ENCODE results near the gene AGO3. TPM values are rescaled to one million over a fixed set of nuclear protein-coding genes. Genes with fewer than 3 reads are reported as not detected.

Gene AGO3
- total and polyA plus RNA-seq, 2 of the 13 experiments (the other 11 are each of a cell fraction or from before 2014, with no cell fraction given): 21.2 to 27.1 TPM

- peaks cover 0 to 2% of the 10 kb centered on the region in 2 experiments; a peak in 1 of 5 replicates for H3K27me3 ChIP-seq (ENCODE audit: control insufficient read depth in 1 of 2, insufficient read depth in 2 of 2, low read length in 2 of 2)
- DNase-seq (ENCODE audit: low spot score) (no peak), FAIRE-seq (no peak), ATAC-seq (no peak)
- no peak overlapping the region for H3K4me2 ChIP-seq (ENCODE audit: low read depth, low read length)
- intact Hi-C loops (cut with micrococcal nuclease; ENCODE audit: unreplicated experiment): no loop called here
- no peaks in the 10 kb centered on the region for H3K9me3 ChIP-seq (ENCODE audit: low read length)
- BruUV-seq (replicated peaks): no TSS peak
- H3K9ac ChIP-seq (ENCODE audit: insufficient read depth, low read depth, low read length): no peak overlapping the region
- ChIA-PET CTCF (ENCODE audit: low intra/inter-chr PET ratio, low total read pairs) (no interaction called here), POLR2A (no interaction called here)
- H2AFZ ChIP-seq (ENCODE audit: low read length): no peak overlapping the region
- H3K27ac ChIP-seq (ENCODE audit: extremely low read length, insufficient read depth, low read length): no peak overlapping the region
- no peaks in the 10 kb centered on the region for H3K36me3 ChIP-seq (replicated peaks in 1 of 2; ENCODE audit: control insufficient read depth in 1 of 2, insufficient read depth in 2 of 2, low read length in 2 of 2)
- H3K4me1 ChIP-seq (ENCODE audit: insufficient read depth, low read length): 0 out of 2 replicates have a peak, but pooled peaks cover 7% of the 10 kb centered on the region
- in situ Hi-C loops (cut with HindIII; ENCODE audit: extremely low pct_ligation_motif_present, low pct_unique_long_range_greater_than_20kb): no loop called here
- WGBS (ENCODE audit: low lambda C conversion rate): 0% methylated on average over 3 of the region's 3 CpGs
- no peak overlapping the region for H3K4me3 ChIP-seq (replicated peaks in 1 of 3; ENCODE audit: insufficient read depth in 1 of 3, low read depth in 2 of 3, low read length in 3 of 3)
- H4K20me1 ChIP-seq (ENCODE audit: insufficient read depth, low read length): no peaks in the 10 kb centered on the region
- H3K79me2 ChIP-seq (ENCODE audit: insufficient read depth, low read length): no peaks in the 10 kb centered on the region
- no peak for TF ChIP-seq MXD3 (CRISPR knock-in tag; IDR thresholded peaks at IDR 0.05)
- no peak for TF ChIP-seq ELF3 (CRISPR knock-in tag; IDR thresholded peaks at IDR 0.05)
- no peak for TF ChIP-seq SSRP1 (CRISPR knock-in tag; IDR thresholded peaks at IDR 0.05)
- TF ChIP-seq SRSF9 (IDR thresholded peaks at IDR 0.05; ENCODE audit: borderline replicate concordance, insufficient read depth, low read depth, low read length, poor library complexity, severe bottlenecking): no peak
- TF ChIP-seq ZNF343 (CRISPR knock-in tag; IDR thresholded peaks at IDR 0.05): no peak
- TF ChIP-seq MTF1 (CRISPR knock-in tag; IDR thresholded peaks at IDR 0.05): no peak
- no peak for TF ChIP-seq ZNF83 (CRISPR knock-in tag; IDR thresholded peaks at IDR 0.05; ENCODE audit: borderline replicate concordance)
- no peak for TF ChIP-seq ARID2 (CRISPR knock-in tag; IDR thresholded peaks at IDR 0.05; ENCODE audit: borderline replicate concordance)
- TF ChIP-seq GTF3A (CRISPR knock-in tag; conservative IDR thresholded peaks at IDR 0.05): no peak
- no peak for TF ChIP-seq RARG (CRISPR knock-in tag; IDR thresholded peaks at IDR 0.05; ENCODE audit: low read depth)
- TF ChIP-seq, protein P1, sequence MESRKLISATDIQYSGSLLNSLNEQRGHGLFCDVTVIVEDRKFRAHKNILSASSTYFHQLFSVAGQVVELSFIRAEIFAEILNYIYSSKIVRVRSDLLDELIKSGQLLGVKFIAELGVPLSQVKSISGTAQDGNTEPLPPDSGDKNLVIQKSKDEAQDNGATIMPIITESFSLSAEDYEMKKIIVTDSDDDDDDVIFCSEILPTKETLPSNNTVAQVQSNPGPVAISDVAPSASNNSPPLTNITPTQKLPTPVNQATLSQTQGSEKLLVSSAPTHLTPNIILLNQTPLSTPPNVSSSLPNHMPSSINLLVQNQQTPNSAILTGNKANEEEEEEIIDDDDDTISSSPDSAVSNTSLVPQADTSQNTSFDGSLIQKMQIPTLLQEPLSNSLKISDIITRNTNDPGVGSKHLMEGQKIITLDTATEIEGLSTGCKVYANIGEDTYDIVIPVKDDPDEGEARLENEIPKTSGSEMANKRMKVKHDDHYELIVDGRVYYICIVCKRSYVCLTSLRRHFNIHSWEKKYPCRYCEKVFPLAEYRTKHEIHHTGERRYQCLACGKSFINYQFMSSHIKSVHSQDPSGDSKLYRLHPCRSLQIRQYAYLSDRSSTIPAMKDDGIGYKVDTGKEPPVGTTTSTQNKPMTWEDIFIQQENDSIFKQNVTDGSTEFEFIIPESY (CRISPR knock-in tag; IDR thresholded peaks at IDR 0.05): no peak
- no peak for TF ChIP-seq MTA3 (CRISPR knock-in tag; IDR thresholded peaks at IDR 0.05)
- no peak for TF ChIP-seq NR2F2 (IDR thresholded peaks at IDR 0.05; ENCODE audit: borderline replicate concordance, low read depth)
- TF ChIP-seq CCAR2 (optimal IDR thresholded peaks at IDR 0.05; ENCODE audit: low read depth, low read length): no peak
- TF ChIP-seq, protein P2, sequence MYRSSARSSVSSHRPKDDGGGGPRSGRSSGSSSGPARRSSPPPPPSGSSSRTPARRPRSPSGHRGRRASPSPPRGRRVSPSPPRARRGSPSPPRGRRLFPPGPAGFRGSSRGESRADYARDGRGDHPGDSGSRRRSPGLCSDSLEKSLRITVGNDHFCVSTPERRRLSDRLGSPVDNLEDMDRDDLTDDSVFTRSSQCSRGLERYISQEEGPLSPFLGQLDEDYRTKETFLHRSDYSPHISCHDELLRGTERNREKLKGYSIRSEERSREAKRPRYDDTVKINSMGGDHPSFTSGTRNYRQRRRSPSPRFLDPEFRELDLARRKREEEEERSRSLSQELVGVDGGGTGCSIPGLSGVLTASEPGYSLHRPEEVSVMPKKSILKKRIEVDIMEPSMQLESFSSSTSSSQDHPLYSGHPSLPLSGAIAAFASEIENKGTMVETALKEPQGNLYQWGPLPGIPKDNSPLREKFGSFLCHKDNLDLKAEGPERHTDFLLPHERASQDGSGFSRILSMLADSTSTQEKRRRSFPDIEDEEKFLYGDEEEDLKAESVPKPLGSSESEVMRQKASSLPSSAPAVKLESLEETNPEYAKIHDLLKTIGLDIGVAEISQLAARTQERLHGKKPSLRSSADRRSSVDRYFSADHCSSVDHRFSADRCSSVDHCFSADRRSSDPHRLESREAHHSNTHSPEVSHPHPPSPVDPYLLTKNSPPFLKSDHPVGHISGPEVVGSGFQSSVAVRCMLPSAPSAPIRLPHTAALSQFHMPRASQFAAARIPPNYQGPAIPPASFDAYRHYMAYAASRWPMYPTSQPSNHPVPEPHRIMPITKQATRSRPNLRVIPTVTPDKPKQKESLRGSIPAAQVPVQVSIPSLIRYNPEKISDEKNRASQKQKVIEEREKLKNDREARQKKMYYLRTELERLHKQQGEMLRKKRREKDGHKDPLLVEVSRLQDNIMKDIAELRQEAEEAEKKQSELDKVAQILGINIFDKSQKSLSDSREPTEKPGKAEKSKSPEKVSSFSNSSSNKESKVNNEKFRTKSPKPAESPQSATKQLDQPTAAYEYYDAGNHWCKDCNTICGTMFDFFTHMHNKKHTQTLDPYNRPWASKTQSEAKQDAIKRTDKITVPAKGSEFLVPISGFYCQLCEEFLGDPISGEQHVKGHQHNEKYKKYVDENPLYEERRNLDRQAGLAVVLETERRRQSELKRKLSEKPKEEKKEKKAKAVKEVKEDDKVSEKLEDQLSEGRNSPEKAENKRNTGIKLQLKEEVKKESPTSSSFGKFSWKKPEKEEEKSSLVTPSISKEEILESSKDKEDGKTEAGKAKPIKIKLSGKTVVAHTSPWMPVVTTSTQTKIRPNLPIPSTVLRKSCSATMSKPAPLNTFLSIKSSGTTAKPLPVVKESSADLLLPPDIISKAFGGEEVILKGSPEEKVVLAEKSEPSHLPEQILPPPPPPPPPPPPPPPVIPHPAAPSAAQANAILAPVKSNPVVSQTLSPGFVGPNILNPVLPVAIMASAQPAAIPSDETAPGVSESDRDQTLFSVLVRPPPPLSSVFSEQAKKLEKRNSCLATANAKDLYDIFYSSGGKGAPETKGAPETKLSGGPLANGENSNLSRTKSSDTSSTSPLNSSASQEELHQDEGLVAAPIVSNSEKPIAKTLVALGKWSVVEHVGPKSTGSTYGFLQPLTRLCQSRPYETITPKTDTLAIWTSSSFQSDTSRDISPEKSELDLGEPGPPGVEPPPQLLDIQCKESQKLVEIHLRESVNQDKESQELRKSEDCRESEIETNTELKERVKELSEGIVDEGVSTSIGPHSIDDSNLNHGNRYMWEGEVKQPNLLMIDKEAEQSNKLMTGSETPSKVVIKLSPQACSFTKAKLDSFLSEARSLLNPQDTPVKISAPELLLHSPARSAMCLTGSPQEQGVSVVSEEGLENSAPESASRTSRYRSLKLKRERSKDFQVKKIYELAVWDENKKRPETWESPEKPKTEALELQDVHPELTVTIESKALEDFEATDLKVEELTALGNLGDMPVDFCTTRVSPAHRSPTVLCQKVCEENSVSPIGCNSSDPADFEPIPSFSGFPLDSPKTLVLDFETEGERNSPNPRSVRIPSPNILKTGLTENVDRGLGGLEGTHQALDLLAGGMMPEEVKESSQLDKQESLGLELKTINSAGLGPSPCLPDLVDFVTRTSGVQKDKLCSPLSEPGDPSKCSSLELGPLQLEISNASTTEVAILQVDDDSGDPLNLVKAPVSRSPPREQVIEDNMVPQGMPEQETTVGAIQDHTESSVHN (CRISPR knock-in tag; IDR thresholded peaks at IDR 0.05): no peak
These were observed 151.1 kb downstream of the AGO3 start for GRCh38 chr1:36081926-36082485.
